WTC11 (cell line): ENCODE data around the gene SMARCD3. TPM values are rescaled to one million over a fixed set of nuclear protein-coding genes. Genes with fewer than 3 reads are reported as not detected.
A peak's percentile ranks its signal among the peaks of the same experiment; 100 is the strongest.

ENCODE experiments used
- ATAC-seq: fragments of 200-7000 bp; cut with Tn5 transposase; 2 replicates; pipeline ENCODE4 v1.10.0; 2021; ENCODE audit warnings: mild to moderate bottlenecking, moderate library complexity
- CTCF ChIA-PET: fragments of 300-600 bp; sonication (Branson Sonifier 250); formaldehyde crosslinking; loops from one replicate; lab custom pipeline; 2021; ENCODE audit warnings: antibody characterized with exemption; lab: Charles Lee
- POLR2A ChIA-PET: fragments of 350-600 bp; sonication (Branson Sonifier 250); formaldehyde crosslinking; loops from one replicate; lab custom pipeline; 2021; ENCODE audit warnings: antibody characterized with exemption; lab: Charles Lee
- DNase-seq: peaks from one replicate; pipeline ENCODE4 v3.0.0; 2021; ENCODE audit warnings: low spot score
- H3K27ac Mint-ChIP-seq: 2 replicates; pipeline ENCODE4 v1.8.0; 2021; ENCODE audit warnings: mixed read lengths
- H3K27me3 Mint-ChIP-seq: 2 replicates; pipeline ENCODE4 v1.8.0; 2021; ENCODE audit warnings: low read depth, mild to moderate bottlenecking, moderate library complexity, mixed read lengths
- H3K36me3 Mint-ChIP-seq: 2 replicates; pipeline ENCODE4 v1.8.0; 2021; ENCODE audit warnings: mixed read lengths
- H3K4me1 Mint-ChIP-seq: 2 replicates; pipeline ENCODE4 v1.8.0; 2022; ENCODE audit warnings: mixed read lengths
- H3K4me3 Mint-ChIP-seq: 2 replicates; pipeline ENCODE4 v1.8.0; 2021; ENCODE audit warnings: mild to moderate bottlenecking, moderate library complexity, mixed read lengths
- H3K9me3 Mint-ChIP-seq: 2 replicates; pipeline ENCODE4 v1.8.0; 2021; ENCODE audit warnings: mixed read lengths
- ESRRA ChIP-seq: sonication (generic); formaldehyde crosslinking; IDR thresholded peaks from 2 replicates; pipeline ENCODE4 v1.8.1; 2022; ENCODE audit warnings: mild to moderate bottlenecking, missing genetic modification reagents, borderline replicate concordance
- ETV6 ChIP-seq: sonication (generic); formaldehyde crosslinking; IDR thresholded peaks from 2 replicates; pipeline ENCODE4 v1.8.1; 2022; ENCODE audit warnings: mild to moderate bottlenecking, missing genetic modification reagents
- FOXP1 ChIP-seq: sonication (generic); formaldehyde crosslinking; IDR thresholded peaks from 2 replicates; pipeline ENCODE4 v1.8.0; 2022; ENCODE audit warnings: missing genetic modification reagents, mild to moderate bottlenecking, moderate library complexity, borderline replicate concordance
- GABPB1 ChIP-seq: sonication (generic); formaldehyde crosslinking; IDR thresholded peaks from 2 replicates; pipeline ENCODE4 v1.8.1; 2023; ENCODE audit warnings: mild to moderate bottlenecking, missing genetic modification reagents
- HMGXB4 ChIP-seq: sonication (generic); formaldehyde crosslinking; IDR thresholded peaks from 2 replicates; pipeline ENCODE4 v1.8.1; 2023; ENCODE audit warnings: mild to moderate bottlenecking, moderate library complexity, missing genetic modification reagents
- MXD4 ChIP-seq: fragments of 250-450 bp; sonication (Bioruptor Pico); IDR thresholded peaks from 2 replicates; pipeline ENCODE4 v1.8.0; 2021; ENCODE audit warnings: mild to moderate bottlenecking, moderate library complexity, borderline replicate concordance
- NFE2L1 ChIP-seq: sonication (generic); formaldehyde crosslinking; IDR thresholded peaks from 2 replicates; pipeline ENCODE4 v1.8.1; 2023; ENCODE audit warnings: missing genetic modification reagents
- NR3C1 ChIP-seq: sonication (generic); formaldehyde crosslinking; conservative IDR thresholded peaks from 2 replicates; pipeline ENCODE4 v1.8.1; 2023; ENCODE audit warnings: low read depth, mild to moderate bottlenecking, missing genetic modification reagents
- PRDM15 ChIP-seq: sonication (generic); formaldehyde crosslinking; IDR thresholded peaks from 2 replicates; pipeline ENCODE4 v1.8.0; 2022; ENCODE audit warnings: missing genetic modification reagents
- RORB ChIP-seq: fragments of 250-450 bp; sonication (Bioruptor Pico); IDR thresholded peaks from 2 replicates; pipeline ENCODE4 v1.9.0; 2021; ENCODE audit warnings: mild to moderate bottlenecking
- SMAD4 ChIP-seq: sonication (generic); formaldehyde crosslinking; IDR thresholded peaks from 2 replicates; pipeline ENCODE4 v1.8.0; 2022; ENCODE audit warnings: mild to moderate bottlenecking, missing genetic modification reagents
- SP1 ChIP-seq: sonication (generic); formaldehyde crosslinking; conservative IDR thresholded peaks from 2 replicates; pipeline ENCODE4 v1.8.1; 2022; ENCODE audit warnings: missing genetic modification reagents
- TEAD1 ChIP-seq: sonication (generic); formaldehyde crosslinking; IDR thresholded peaks from 2 replicates; pipeline ENCODE4 v1.8.0; 2022; ENCODE audit warnings: mild to moderate bottlenecking, missing genetic modification reagents
- ZNF121 ChIP-seq: sonication (generic); formaldehyde crosslinking; IDR thresholded peaks from 2 replicates; pipeline ENCODE4 v1.8.0; 2023; ENCODE audit warnings: missing genetic modification reagents
- ZNF281 ChIP-seq: sonication (generic); formaldehyde crosslinking; IDR thresholded peaks from 2 replicates; pipeline ENCODE4 v1.8.0; 2023; ENCODE audit warnings: mild to moderate bottlenecking, missing genetic modification reagents
- ZNF671 ChIP-seq: fragments of 250-450 bp; sonication (Bioruptor Pico); IDR thresholded peaks from 2 replicates; pipeline ENCODE4 v1.8.0; 2021; ENCODE audit warnings: mild to moderate bottlenecking
- total RNA-seq: library from RNA; stranded (reverse); gene quantifications from 3 replicates; pipeline ENCODE4 v1.2.3, GENCODE V29; 2021
- TF ChIP-seq, protein P1 (sequence below): sonication (generic); formaldehyde crosslinking; conservative IDR thresholded peaks from 2 replicates; pipeline ENCODE4 v1.8.1; 2022; ENCODE audit warnings: mild to moderate bottlenecking, missing genetic modification reagents

The SMARCD3 gene
- total RNA-seq, 1 experiment from 2014 or later, result 5.9 TPM

GRCh38 chr7:151232917-151233701 lies 15.4 kb downstream of the SMARCD3 start:
- ChIA-PET POLR2A (interaction anchor here (0.7 to 1.0 kb wide), 2 partner anchors 11 to 18 kb away, joined by 3 read pairs; no protein-coding TSS in a partner anchor), CTCF (interaction anchor here (0.5 to 5.8 kb wide), 4 partner anchors 11 to 109 kb away, joined by 3 to 77 read pairs (median 3); no protein-coding TSS in a partner anchor)
- ATAC-seq, result peak; percentile 16

DNA sequence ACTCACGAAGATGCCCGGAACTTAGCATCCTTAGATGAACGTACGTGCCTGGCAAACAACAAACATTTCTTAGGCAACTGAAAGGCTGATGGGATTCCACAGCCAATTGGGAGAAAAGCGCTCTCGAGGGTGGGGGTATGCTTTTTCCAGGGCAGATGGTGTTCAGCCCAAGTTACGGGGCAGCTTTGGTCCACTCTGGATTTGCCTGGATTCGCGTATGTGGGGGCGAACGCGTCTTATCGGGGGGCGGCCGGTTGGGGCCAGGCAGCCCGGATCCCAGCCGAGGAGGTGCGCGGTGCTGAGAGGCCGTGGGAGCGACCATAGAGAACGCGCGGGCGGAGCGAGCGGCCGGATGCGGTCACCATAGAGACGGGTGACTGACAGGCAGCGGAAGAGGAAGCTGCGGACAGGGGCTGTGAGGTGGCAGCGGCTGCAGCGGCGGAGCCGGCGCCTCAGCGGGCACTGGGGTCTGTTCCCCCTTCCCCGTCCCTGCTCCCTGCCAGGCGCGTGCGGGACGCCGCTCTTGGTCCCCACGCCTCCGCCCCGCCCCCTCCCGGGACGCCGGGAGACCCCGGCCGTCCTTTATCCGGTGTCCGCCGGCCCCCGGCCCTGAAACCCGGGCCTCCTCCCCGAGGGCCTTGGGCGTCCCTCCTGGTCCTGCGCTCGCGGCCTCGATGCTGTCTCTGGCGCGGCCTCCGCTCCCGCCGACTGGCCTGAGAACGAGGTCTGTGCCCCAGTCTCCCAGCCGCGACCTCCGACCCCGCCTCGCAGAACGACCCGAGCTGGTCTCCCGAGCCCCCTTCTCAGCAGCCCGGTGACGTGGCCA lies 16.2 kb downstream of the SMARCD3 start, which contains the start of gene CHPF2:
TSS of gene CHPF2 (plus strand) at position 393 of the 826 bp plus-strand sequence. CDS start 1,529 bp downstream, outside the sequence.
- H3K9me3 Mint-ChIP-seq, result no peaks in the 10 kb centered on the region
- ATAC-seq, result peak; percentile 85
- CTCF ChIA-PET, result interaction anchor here (0.6 to 5.8 kb wide), 3 partner anchors 12 to 108 kb away, joined by 3 to 77 read pairs (median 3); no protein-coding TSS in a partner anchor
- peak within 1 kb of the TSS; percentile 99 for H3K4me3 Mint-ChIP-seq
- DNase-seq, result peak; percentile 86
- H3K36me3 Mint-ChIP-seq, result peaks cover 6% of the 10 kb centered on the region; the same call in 1 of the 2 replicates
- H3K27ac Mint-ChIP-seq, result peak within 1 kb of the TSS; percentile 91
- H3K27me3 Mint-ChIP-seq, result no peaks in the 10 kb centered on the region
- peaks cover 24% of the 10 kb centered on the region for H3K4me1 Mint-ChIP-seq
- POLR2A ChIA-PET, result interaction anchor here (0.7 to 1.0 kb wide), 2 partner anchors 12 to 19 kb away, joined by 3 read pairs; no protein-coding TSS in a partner anchor
- TF ChIP-seq, protein P1, sequence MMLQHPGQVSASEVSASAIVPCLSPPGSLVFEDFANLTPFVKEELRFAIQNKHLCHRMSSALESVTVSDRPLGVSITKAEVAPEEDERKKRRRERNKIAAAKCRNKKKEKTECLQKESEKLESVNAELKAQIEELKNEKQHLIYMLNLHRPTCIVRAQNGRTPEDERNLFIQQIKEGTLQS (CRISPR knock-in tag), result no peak
- 0 out of 2 replicates have a peak, but pooled peaks have one; percentile 21 for TF ChIP-seq ZNF281
- TF ChIP-seq GABPB1, result 0 out of 2 replicates have a peak, but pooled peaks have one; percentile 34
- no peak for TF ChIP-seq HMGXB4 (CRISPR knock-in tag)
- peak; percentile 41; the same call in 1 of the 2 replicates for TF ChIP-seq FOXP1
- no peak for TF ChIP-seq ZNF671
- TF ChIP-seq TEAD1, result 0 out of 2 replicates have a peak, but pooled peaks have one; percentile 33
- TF ChIP-seq RORB, result no peak
- no peak for TF ChIP-seq ZNF121 (CRISPR knock-in tag)
- TF ChIP-seq MXD4 (CRISPR knock-in tag), result no peak
- no peak for TF ChIP-seq ESRRA (CRISPR knock-in tag)
- TF ChIP-seq ETV6 (CRISPR knock-in tag), result peak; percentile 52; the same call in 1 of the 2 replicates
- TF ChIP-seq SMAD4, result no peak
- TF ChIP-seq NR3C1 (CRISPR knock-in tag), result no peak

More at GRCh38 chr7:151232917-151233701, 15.4 kb downstream of the SMARCD3 start:
- TF ChIP-seq NFE2L1 (CRISPR knock-in tag), result 0 out of 2 replicates have a peak, but pooled peaks have one; percentile 64
- 0 out of 2 replicates have a peak, but pooled peaks have one; percentile 40 for TF ChIP-seq PRDM15 (CRISPR knock-in tag)
- TF ChIP-seq SP1, result no peak
- no peaks in the 10 kb centered on the region for H3K9me3 Mint-ChIP-seq
- peaks cover 21% of the 10 kb centered on the region for H3K4me1 Mint-ChIP-seq
- H3K4me3 Mint-ChIP-seq, result peak overlapping the region; percentile 99
- H3K27me3 Mint-ChIP-seq, result no peaks in the 10 kb centered on the region
- no peak for DNase-seq
- peaks cover 6% of the 10 kb centered on the region; the same call in 1 of the 2 replicates for H3K36me3 Mint-ChIP-seq
- peak overlapping the region; percentile 90 for H3K27ac Mint-ChIP-seq
